CD4-positive, alpha-beta memory T cell (primary cell): ENCODE results near the gene ANKRD55. TPM values are rescaled to one million over a fixed set of nuclear protein-coding genes. Genes with fewer than 3 reads are reported as not detected.
"Not testable (repeated sequence)": the region's sequence is repeated elsewhere in the genome, so short reads cannot be mapped to it uniquely, and the experiment has no call there.

Experiments used
- CTCF ChIA-PET: fragments of 350-600 bp; sonication (Branson Sonifier 250); formaldehyde crosslinking; loops from one replicate; lab custom pipeline; 2021; ENCODE audit warnings: inconsistent platforms; ENCODE audit not compliant: partially characterized antibody; lab: Charles Lee
- POLR2A ChIA-PET: fragments of 350-600 bp; sonication (Branson Sonifier 250); formaldehyde crosslinking; loops from one replicate; lab custom pipeline; 2021; ENCODE audit not compliant: partially characterized antibody; lab: Charles Lee
- DNase-seq, 5 donors: peaks; one replicate each; pipeline versions ENCODE4 v3.0.0 to v3.0.0-alpha.2; 2020 to 2022; ENCODE audit warnings: mixed read lengths in 1 of 5
- H3K27ac ChIP-seq: one replicate; pipeline ENCODE4 v1.7.0; 2013; ENCODE audit warnings: low read depth, low read length
- H3K27me3 ChIP-seq: 2 replicates; pipeline ENCODE4 v1.7.0; 2013; ENCODE audit warnings: mild to moderate bottlenecking, low read length, moderate library complexity; ENCODE audit not compliant: insufficient read depth
- H3K36me3 ChIP-seq: 2 replicates; pipeline ENCODE4 v1.7.0; 2013; ENCODE audit warnings: mild to moderate bottlenecking, low read length, moderate library complexity; ENCODE audit not compliant: insufficient read depth
- H3K4me1 ChIP-seq: 2 replicates; pipeline ENCODE4 v1.7.0; 2013; ENCODE audit warnings: mild to moderate bottlenecking, low read length, moderate library complexity; ENCODE audit not compliant: insufficient read depth
- H3K4me3 ChIP-seq, 2 donors: one replicate each; pipeline ENCODE4 v1.7.0; 2013; ENCODE audit warnings: low read length in 2 of 2, mild to moderate bottlenecking in 1 of 2
- H3K9me3 ChIP-seq, 2 donors: one replicate each; pipeline ENCODE4 v1.7.0; 2013; ENCODE audit warnings: low read length in 2 of 2, control low read depth in 1 of 2; ENCODE audit not compliant: control insufficient read depth in 1 of 2
- H3K27ac Mint-ChIP-seq, 7 donors: one replicate each; pipeline ENCODE4 v1.8.0; 2020 to 2021; ENCODE audit warnings: mixed read lengths in 7 of 7, mild to moderate bottlenecking in 6 of 7, inconsistent platforms in 3 of 7, moderate library complexity in 3 of 7
- H3K27me3 Mint-ChIP-seq, 2 donors: one replicate each; pipeline ENCODE4 v1.8.0; 2020 to 2021; ENCODE audit warnings: mixed read lengths in 2 of 2
- H3K36me3 Mint-ChIP-seq, 2 donors: one replicate each; pipeline ENCODE4 v1.8.0; 2020 to 2021; ENCODE audit warnings: mixed read lengths in 2 of 2, inconsistent platforms in 1 of 2, mild to moderate bottlenecking in 1 of 2
- H3K4me1 Mint-ChIP-seq, 4 donors: one replicate each; pipeline ENCODE4 v1.8.0; 2020 to 2021; ENCODE audit warnings: mixed read lengths in 4 of 4, mild to moderate bottlenecking in 1 of 4
- H3K4me3 Mint-ChIP-seq, 8 donors: one replicate each; pipeline ENCODE4 v1.8.0; 2020 to 2021; ENCODE audit warnings: mixed read lengths in 8 of 8, mild to moderate bottlenecking in 7 of 8, moderate library complexity in 6 of 8, inconsistent platforms in 3 of 8
- H3K9me3 Mint-ChIP-seq, 8 donors: one replicate each; pipeline ENCODE4 v1.8.0; 2020 to 2021; ENCODE audit warnings: mixed read lengths in 8 of 8, mild to moderate bottlenecking in 5 of 8, inconsistent platforms in 3 of 8, moderate library complexity in 1 of 8
- intact Hi-C: fragments of 100-400 bp; cut with micrococcal nuclease; formaldehyde crosslinking; loops from one replicate; pipeline ENCODE4 v1.15.1; 2023
- polyA plus RNA-seq, 2 donors: library from polyadenylated mRNA; unstranded; fragments of 300-500 nt; fragmentation: Illumina TruSeq; gene quantifications; one replicate each; pipeline ENCODE4 v1.2.3, GENCODE V29; 2021
- total RNA-seq, 2 experiments: library from RNA; stranded (reverse); gene quantifications; one replicate each; pipeline ENCODE4 v1.2.3, GENCODE V29; 2021

Gene ANKRD55
- total and polyA plus RNA-seq, 4 experiments from 2014 or later: 8.3 to 17.8 (median 12.3) TPM

- Mint-ChIP-seq H3K9me3 (no peaks in the 10 kb centered on the region), H3K4me3 (peak overlapping the region; percentile 76 to 91 (median 84)), H3K4me1 (peaks cover 46 to 84% (median 66%) of the 10 kb centered on the region in 4 donors), H3K36me3 (peaks cover 0 to 4% of the 10 kb centered on the region in 2 donors), H3K27me3 (no peaks in the 10 kb centered on the region), H3K27ac (peak overlapping the region; percentile 84 to 95 (median 91))
- H3K27me3 ChIP-seq: no peaks in the 10 kb centered on the region
- intact Hi-C loops: loop anchor here (2.0 to 5.0 kb wide), 3 partner anchors 33 to 102 kb away; no protein-coding TSS in a partner anchor
- peaks cover 57% of the 10 kb centered on the region for H3K4me1 ChIP-seq
- H3K36me3 ChIP-seq: no peaks in the 10 kb centered on the region
- H3K27ac ChIP-seq: peak overlapping the region; percentile 35
- DNase-seq: no peak
- ChIA-PET CTCF (no interaction called here), POLR2A (interaction anchor here (0.7 to 3.7 kb wide), 4 partner anchors 11 to 165 kb away, joined by 3 to 16 read pairs (median 4); partner anchors contain the start of gene IL6ST)
- H3K9me3 ChIP-seq: no peaks in the 10 kb centered on the region
- H3K4me3 ChIP-seq: peak overlapping the region in 1 of 2 donors; percentile 22
These were observed 73.6 kb downstream of the ANKRD55 start for GRCh38 chr5:56159521-56159947.

GRCh38 chr5:56158331-56158960 is 74.7 kb downstream of the ANKRD55 start:
- H3K4me3 Mint-ChIP-seq: peak overlapping the region; percentile 76 to 91 (median 84)
- peaks cover 0 to 4% of the 10 kb centered on the region in 2 donors for H3K36me3 Mint-ChIP-seq

GRCh38 chr5:56157191-56157621 is 75.9 kb downstream of the ANKRD55 start:
- H3K9me3 ChIP-seq, H3K9me3 Mint-ChIP-seq, H3K27me3 Mint-ChIP-seq, H3K4me3 ChIP-seq, H3K36me3 Mint-ChIP-seq, H3K36me3 ChIP-seq, H3K27me3 ChIP-seq, H3K27ac ChIP-seq, POLR2A ChIA-PET, DNase-seq: not testable (repeated sequence)
- H3K4me3 Mint-ChIP-seq: peak overlapping the region; percentile 76 to 91 (median 84)
- H3K27ac Mint-ChIP-seq: peak overlapping the region; percentile 90 to 95 (median 91)
- H3K4me1 Mint-ChIP-seq: peaks cover 59 to 95% (median 80%) of the 10 kb centered on the region in 4 donors
- peaks cover 75% of the 10 kb centered on the region for H3K4me1 ChIP-seq
- intact Hi-C loops: loop anchor here (5.0 kb wide), 2 partner anchors 35 to 100 kb away; no protein-coding TSS in a partner anchor
- CTCF ChIA-PET: interaction anchor here (1.2 kb wide), 1 partner anchor 177 kb away, joined by 5 read pairs; no protein-coding TSS in a partner anchor

More at GRCh38 chr5:56158331-56158960, 74.7 kb downstream of the ANKRD55 start:
- Histone ChIP-seq H3K27ac (peak overlapping the region; percentile 24), H3K4me1 (peaks cover 64% of the 10 kb centered on the region), H3K4me3 (peak overlapping the region in 1 of 2 donors; percentile 24), H3K27me3 (no peaks in the 10 kb centered on the region), H3K36me3 (no peaks in the 10 kb centered on the region), H3K9me3 (no peaks in the 10 kb centered on the region)
- CTCF ChIA-PET: interaction anchor here (0.9 to 1.2 kb wide), 2 partner anchors 14 to 178 kb away, joined by 4 to 5 read pairs; no protein-coding TSS in a partner anchor
- H3K27ac Mint-ChIP-seq: peak overlapping the region; percentile 77 to 95 (median 91)
- intact Hi-C loops: loop anchor here (2.0 to 5.0 kb wide), 3 partner anchors 34 to 101 kb away; no protein-coding TSS in a partner anchor
- H3K27me3 Mint-ChIP-seq: no peaks in the 10 kb centered on the region
- no peaks in the 10 kb centered on the region for H3K9me3 Mint-ChIP-seq
- peak in 1 of 5 donors; percentile 45 for DNase-seq
- POLR2A ChIA-PET: interaction anchor here (0.6 to 3.7 kb wide), 8 partner anchors 19 to 1509 kb away, joined by 3 to 16 read pairs (median 3); partner anchors contain the start of gene IL6ST
- H3K4me1 Mint-ChIP-seq: peaks cover 47 to 90% (median 73%) of the 10 kb centered on the region in 4 donors

DNA sequence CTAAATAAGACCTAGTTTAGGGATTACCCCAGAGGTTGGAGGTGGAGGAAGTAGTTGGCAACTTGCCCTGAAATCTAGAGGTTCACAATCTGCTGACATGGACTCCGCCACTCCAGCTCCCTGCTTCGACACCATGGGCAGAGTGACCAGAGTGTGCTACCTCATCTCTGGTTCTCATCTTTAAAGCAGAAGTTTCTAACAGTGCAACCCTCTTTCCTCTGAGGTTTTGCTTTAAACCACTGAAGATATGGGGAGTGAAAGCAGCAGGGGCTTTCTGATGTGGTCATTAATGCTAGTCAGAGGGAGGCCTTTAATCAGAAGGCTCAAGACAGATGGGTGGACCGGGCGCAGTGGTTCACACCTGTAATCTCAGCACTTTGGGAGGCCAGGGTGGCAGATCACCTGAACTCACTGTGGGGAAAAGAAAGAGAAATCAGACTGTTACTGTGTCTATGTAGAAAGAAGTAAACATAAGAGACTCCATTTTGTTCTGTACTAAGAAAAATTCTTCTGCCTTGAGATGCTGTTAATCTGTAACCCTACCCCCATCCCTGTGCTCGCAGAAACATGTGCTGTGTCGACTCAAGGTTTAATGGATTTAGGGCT is 76.4 kb downstream of the ANKRD55 start:
- H3K36me3 Mint-ChIP-seq, POLR2A ChIA-PET, H3K9me3 ChIP-seq, H3K27me3 ChIP-seq, H3K4me3 ChIP-seq, H3K27me3 Mint-ChIP-seq, CTCF ChIA-PET, H3K36me3 ChIP-seq, H3K9me3 Mint-ChIP-seq: not testable (repeated sequence)
- H3K27ac ChIP-seq: peak overlapping the region; percentile 0
- intact Hi-C loops: loop anchor here (5.0 kb wide), 2 partner anchors 36 to 99 kb away; no protein-coding TSS in a partner anchor
- H3K27ac Mint-ChIP-seq: peak overlapping the region; percentile 90 to 95 (median 91)
- peak in 2 of 5 donors; percentile 28 to 49 for DNase-seq
- peaks cover 75% of the 10 kb centered on the region for H3K4me1 ChIP-seq
- H3K4me1 Mint-ChIP-seq: peaks cover 57 to 94% (median 78%) of the 10 kb centered on the region in 4 donors
- H3K4me3 Mint-ChIP-seq: peak overlapping the region; percentile 34 to 91 (median 84)

DNA sequence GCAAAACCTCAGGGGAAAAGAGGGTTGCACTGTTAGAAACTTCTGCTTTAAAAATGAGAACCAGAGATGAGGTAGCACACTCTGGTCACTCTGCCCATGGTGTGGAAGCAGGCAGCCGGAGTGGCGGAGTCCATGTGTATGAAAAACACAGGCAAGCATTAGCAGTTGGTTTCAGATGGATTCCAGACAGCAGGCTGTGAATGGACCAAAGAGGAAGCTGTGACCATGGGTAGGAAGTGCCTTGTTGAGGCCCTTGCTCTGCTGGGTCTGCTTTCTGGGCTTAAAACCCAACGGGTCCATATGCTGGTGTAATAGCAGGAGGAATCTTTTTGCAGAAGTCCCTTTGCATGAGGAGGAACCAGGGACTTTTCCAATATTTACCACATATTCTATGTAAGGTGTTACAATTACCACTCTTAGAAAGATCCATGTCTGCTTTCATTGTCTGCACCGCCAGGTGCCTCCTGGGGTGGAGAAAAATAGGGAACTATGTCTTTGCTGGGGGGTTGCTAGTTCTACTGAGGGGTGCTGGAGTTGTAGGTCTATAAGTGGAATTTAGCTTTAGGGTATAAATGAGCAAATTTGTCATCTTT is 77.0 kb downstream of the ANKRD55 start:
- Mint-ChIP-seq H3K4me1 (peaks cover 51 to 88% (median 72%) of the 10 kb centered on the region in 4 donors), H3K27ac (peak overlapping the region; percentile 90 to 95 (median 91)), H3K27me3 (no peaks in the 10 kb centered on the region), H3K36me3 (peaks cover 0 to 6% of the 10 kb centered on the region in 2 donors), H3K4me3 (peak overlapping the region; percentile 34 to 89 (median 60)), H3K9me3 (no peaks in the 10 kb centered on the region)
- no peaks in the 10 kb centered on the region for H3K27me3 ChIP-seq
- H3K4me3 ChIP-seq: no peak overlapping the region
- intact Hi-C loops: loop anchor here (5.0 kb wide), 2 partner anchors 36 to 99 kb away; no protein-coding TSS in a partner anchor
- H3K9me3 ChIP-seq: no peaks in the 10 kb centered on the region
- CTCF ChIA-PET: interaction anchor here (1.2 kb wide), 1 partner anchor 11 kb away, joined by 3 read pairs; no protein-coding TSS in a partner anchor
- no peaks in the 10 kb centered on the region for H3K36me3 ChIP-seq
- H3K4me1 ChIP-seq: peaks cover 70% of the 10 kb centered on the region
- POLR2A ChIA-PET: interaction anchor here (0.6 kb wide), 1 partner anchor 48 kb away, joined by 3 read pairs; no protein-coding TSS in a partner anchor
- H3K27ac ChIP-seq: peak overlapping the region; percentile 0
- DNase-seq: no peak

DNA sequence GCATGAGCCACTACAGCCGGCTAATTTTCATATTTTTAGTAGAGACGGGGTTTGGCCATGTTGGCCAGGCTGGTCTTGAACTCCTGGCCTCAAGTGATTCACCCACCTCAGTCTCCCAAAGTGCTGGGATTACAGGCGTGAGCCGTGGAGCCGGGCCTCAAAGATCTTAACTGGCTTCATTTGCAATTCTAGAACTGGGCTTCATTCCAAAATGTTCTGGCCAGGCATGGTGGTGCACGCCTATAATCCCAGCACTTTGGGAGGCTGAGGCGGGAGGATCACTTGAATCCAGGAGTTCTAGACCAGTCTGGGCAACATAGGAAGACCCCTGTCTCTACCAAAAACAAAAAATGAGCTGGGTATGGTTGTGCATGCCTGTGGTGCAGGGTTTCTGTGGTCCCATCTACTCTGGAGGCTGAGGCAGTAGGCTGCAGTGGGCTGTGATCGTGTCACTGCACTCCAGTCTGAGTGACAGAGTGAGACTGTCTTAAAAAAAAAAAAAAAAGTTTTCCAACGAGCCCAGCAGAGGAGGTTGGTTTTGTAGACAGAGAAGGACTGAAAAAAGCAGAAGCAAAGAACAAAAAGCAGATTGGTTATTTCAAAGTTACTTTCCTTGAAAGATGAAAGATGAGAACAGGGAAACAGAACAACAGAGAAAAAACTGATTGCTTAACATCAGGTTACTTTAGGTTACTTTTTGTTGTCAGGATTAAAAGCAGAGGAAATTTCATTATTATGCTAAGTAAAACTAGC is 78.2 kb downstream of the ANKRD55 start:
- CTCF ChIA-PET: interaction anchor here (1.2 kb wide), 1 partner anchor 9 kb away, joined by 3 read pairs; no protein-coding TSS in a partner anchor
- peak in 1 of 5 donors; percentile 20 for DNase-seq
- intact Hi-C loops: loop anchor here (5.0 kb wide), 2 partner anchors 37 to 98 kb away; no protein-coding TSS in a partner anchor

More for the DNA sequence above, 78.2 kb downstream of the ANKRD55 start:
- no peaks in the 10 kb centered on the region for H3K27me3 ChIP-seq
- Mint-ChIP-seq H3K4me3 (peak overlapping the region in 6 of 8 donors; percentile 20 to 76 (median 58)), H3K4me1 (peaks cover 44 to 79% (median 64%) of the 10 kb centered on the region in 4 donors), H3K27ac (peak overlapping the region; percentile 70 to 92 (median 82)), H3K27me3 (no peaks in the 10 kb centered on the region), H3K36me3 (peaks cover 0 to 6% of the 10 kb centered on the region in 2 donors), H3K9me3 (no peaks in the 10 kb centered on the region)
- POLR2A ChIA-PET: interaction anchor here (1.2 to 1.9 kb wide), 3 partner anchors 9 to 149 kb away, joined by 4 to 8 read pairs (median 4); no protein-coding TSS in a partner anchor
- H3K9me3 ChIP-seq: no peaks in the 10 kb centered on the region
- no peak overlapping the region for H3K4me3 ChIP-seq
- H3K36me3 ChIP-seq: no peaks in the 10 kb centered on the region
- H3K4me1 ChIP-seq: peaks cover 67% of the 10 kb centered on the region
- no peak overlapping the region for H3K27ac ChIP-seq
